CD1c-positive myeloid dendritic cell (primary cell): ENCODE results near the gene FBH1.
"Not testable (repeated sequence)": the region's sequence is repeated elsewhere in the genome, so short reads cannot be mapped to it uniquely, and the experiment has no call there.

Experiments used
- DNase-seq: peaks from one replicate; pipeline ENCODE4 v3.0.0-alpha.2; 2016; ENCODE audit errors: extremely low spot score

Gene FBH1

GRCh38 chr10:5959581-5960069 is 69.6 kb downstream of the FBH1 start:
- DNase-seq, result no peak

DNA sequence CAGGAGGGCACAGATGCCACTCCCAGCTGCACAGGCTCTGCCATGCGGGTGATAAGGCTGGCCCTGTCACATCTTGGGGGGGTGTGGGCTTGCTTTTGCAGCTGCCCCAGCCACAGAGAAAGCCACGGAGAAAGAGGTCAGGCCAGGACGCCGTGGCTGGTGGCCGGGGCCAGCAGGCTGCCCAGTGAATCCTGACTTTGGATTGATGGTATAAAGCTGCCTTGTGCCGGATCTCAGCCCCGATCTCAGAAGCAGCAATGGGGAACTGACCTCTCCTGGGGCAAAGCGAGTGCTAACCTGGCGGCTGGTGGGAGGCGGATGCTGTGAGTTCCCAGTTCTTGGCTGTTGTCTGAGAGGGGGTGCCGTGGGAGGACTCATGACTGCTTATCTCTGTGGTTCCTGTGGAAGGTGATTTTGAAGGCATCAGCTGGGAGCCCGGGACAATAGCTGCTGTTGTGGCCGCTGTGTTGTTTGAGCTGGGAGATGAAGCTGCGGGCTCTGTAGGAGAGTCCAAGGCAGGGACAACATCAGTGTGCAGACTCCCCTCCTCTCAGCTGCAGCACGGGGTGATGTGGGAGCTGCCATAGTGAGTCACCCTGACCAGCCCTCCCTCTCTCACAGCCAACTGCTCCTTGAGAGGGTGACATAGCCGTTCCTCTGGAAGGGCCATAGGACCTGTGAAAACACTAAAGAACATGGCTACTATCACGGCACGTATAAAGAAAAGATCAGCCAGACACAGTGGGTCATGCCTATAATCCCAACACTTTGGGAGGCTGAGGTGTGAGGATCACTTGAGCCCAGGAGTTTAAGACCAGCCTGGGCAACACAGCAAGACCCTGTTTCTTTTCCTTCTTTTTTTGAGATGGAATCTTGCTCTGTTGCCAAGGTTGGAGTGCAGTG is 70.3 kb downstream of the FBH1 start:
- no peak for DNase-seq

- DNase-seq, result not testable (repeated sequence)
These were observed 70.9 kb downstream of the FBH1 start for GRCh38 chr10:5960973-5961275.

GRCh38 chr10:5961405-5962100 is 71.5 kb downstream of the FBH1 start:
- no peak for DNase-seq

- not testable (repeated sequence) for DNase-seq
These were observed 72.4 kb downstream of the FBH1 start for GRCh38 chr10:5962358-5962940.

GRCh38 chr10:5963071-5963470 is 73.0 kb downstream of the FBH1 start:
- DNase-seq, result no peak

DNA sequence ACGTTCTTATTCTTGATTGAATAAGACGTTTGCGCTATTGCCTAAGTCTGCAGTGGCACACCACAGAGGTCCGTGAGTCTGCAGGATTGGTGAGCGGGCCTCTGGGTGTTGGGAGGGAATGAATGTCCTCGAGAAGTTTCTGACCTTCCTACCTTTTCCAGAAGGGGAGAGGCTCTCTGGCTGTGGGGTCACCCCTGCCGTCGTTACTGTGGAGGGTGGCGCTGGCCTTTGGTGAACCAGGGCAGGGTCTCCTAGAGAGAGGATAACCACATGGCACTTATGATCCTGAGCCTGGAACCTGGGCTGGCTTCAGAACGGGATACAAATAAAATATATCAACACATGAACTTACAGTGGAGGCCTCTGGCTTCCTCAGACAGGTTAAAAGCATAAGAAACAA is 73.5 kb downstream of the FBH1 start:
- DNase-seq, result no peak

GRCh38 chr10:5964736-5965135 is 74.7 kb downstream of the FBH1 start:
- no peak for DNase-seq

- DNase-seq, result no peak
These were observed 75.2 kb downstream of the FBH1 start for GRCh38 chr10:5965266-5965665.

DNA sequence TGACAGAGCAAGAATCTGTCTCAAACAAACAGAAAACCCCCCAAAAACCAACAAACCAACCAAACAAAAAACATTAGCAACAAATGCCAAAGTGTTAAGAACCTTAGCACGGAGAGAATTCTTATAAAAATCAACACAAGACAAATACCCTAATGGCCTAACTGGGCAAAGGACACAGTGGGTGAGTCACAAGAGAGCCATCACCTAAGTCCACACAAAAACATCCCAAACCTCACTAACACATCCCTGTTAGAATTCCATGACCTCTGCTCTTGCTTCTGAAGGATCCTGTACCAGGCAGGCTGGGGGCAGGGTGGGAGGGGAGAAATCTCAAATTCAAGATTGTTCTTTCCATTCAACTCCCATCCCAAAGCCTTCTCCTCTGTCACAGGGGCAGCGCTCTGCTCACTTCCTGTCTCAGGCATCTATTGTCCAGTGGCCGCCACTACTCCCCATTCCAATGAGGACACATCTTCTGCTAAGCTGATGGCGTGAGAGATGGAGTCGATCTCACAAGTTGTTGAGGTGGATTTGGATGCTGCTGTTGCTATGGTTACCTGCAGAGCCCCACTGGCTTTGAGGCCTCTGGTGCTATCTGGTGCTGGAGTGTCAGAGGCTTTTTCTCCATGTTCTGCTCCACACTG is 78.1 kb downstream of the FBH1 start:
- DNase-seq, result no peak

GRCh38 chr10:5968681-5969453 is 78.8 kb downstream of the FBH1 start:
- no peak for DNase-seq

GRCh38 chr10:5970066-5970465 is 80.0 kb downstream of the FBH1 start:
- no peak for DNase-seq

GRCh38 chr10:5970527-5970926 is 80.5 kb downstream of the FBH1 start:
- DNase-seq, result no peak

- peak; percentile 21 for DNase-seq
These were observed 81.3 kb downstream of the FBH1 start for GRCh38 chr10:5971315-5971832.

- DNase-seq, result no peak
These were observed 81.8 kb downstream of the FBH1 start for GRCh38 chr10:5971886-5972285.

DNA sequence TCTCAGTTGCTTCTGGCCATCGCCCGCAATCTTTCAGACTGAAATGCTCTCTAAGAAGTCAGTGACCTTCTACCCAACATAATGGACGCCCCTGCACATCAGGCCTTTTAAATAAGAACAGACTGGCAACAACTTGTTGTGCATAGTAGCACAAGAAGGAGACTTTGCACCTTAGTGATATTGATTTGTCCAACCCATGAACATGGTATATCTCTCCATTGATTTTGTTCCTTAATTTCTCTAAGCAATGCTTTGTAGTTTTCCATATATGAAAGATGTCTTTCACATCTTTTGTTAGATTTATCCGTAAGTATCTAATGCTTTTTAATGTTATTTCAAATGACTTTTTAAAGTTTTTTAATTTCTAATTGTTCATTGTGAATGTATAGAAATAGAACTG is 83.0 kb downstream of the FBH1 start:
- DNase-seq, result no peak

- DNase-seq, result peak; percentile 69
These were observed 85.8 kb downstream of the FBH1 start for GRCh38 chr10:5975641-5976473.

GRCh38 chr10:5976512-5977470 is 86.7 kb downstream of the FBH1 start:
- peak; percentile 39 for DNase-seq
